Measurements from ENCODE around the gene RPS25.

DNA sequence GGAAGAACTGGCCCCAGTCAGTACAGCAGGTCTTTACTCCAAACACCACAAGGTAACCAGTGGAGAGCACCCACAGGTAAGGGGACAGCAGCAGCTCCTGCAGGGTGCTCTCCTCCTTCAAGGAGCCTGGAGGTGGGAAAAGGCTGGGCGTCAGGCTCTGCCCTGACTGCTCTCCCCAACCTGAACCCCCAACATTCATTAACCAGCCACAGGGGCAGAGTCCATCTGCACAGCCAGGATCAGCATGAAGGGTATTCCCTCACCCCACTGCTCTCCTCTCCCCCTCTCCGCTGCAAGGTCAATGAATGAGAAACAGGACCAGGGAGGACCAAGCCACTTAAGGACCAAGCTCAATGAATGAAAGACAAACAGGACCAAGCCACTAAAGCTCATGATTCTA, 8.8 kb upstream of the RPS25 start:
- TF ChIP-seq, protein P1, sequence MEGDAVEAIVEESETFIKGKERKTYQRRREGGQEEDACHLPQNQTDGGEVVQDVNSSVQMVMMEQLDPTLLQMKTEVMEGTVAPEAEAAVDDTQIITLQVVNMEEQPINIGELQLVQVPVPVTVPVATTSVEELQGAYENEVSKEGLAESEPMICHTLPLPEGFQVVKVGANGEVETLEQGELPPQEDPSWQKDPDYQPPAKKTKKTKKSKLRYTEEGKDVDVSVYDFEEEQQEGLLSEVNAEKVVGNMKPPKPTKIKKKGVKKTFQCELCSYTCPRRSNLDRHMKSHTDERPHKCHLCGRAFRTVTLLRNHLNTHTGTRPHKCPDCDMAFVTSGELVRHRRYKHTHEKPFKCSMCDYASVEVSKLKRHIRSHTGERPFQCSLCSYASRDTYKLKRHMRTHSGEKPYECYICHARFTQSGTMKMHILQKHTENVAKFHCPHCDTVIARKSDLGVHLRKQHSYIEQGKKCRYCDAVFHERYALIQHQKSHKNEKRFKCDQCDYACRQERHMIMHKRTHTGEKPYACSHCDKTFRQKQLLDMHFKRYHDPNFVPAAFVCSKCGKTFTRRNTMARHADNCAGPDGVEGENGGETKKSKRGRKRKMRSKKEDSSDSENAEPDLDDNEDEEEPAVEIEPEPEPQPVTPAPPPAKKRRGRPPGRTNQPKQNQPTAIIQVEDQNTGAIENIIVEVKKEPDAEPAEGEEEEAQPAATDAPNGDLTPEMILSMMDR (IDR thresholded peaks at IDR 0.05): no peak
- no peak for TF ChIP-seq POLR2AphosphoS5 (IDR thresholded peaks at IDR 0.05; ENCODE audit: low read depth, low read length)

Measured in Panc1 (cell line).